Activated naive CD8-positive, alpha-beta T cell treated with anti-CD3 and anti-CD28 coated beads, Interleukin-2, amount 50 U/mL, for 24 hours (primary cell): ENCODE data around the gene TOM1L2.
"Not testable (repeated sequence)": the region's sequence is repeated elsewhere in the genome, so short reads cannot be mapped to it uniquely, and the experiment has no call there.

Source experiments
- ATAC-seq: fragments of 150-1000 bp; cut with Tn5 transposase; one replicate; pipeline ENCODE4 v1.10.0; 2021
- DNase-seq: peaks from one replicate; pipeline ENCODE4 v3.0.0; 2021
- H3K27ac Mint-ChIP-seq: one replicate; pipeline ENCODE4 v1.8.0; 2021; ENCODE audit warnings: mild to moderate bottlenecking, mixed read lengths
- H3K27me3 Mint-ChIP-seq: one replicate; pipeline ENCODE4 v1.8.0; 2021; ENCODE audit warnings: mixed read lengths
- H3K36me3 Mint-ChIP-seq: one replicate; pipeline ENCODE4 v1.8.0; 2021; ENCODE audit warnings: low read depth, mixed read lengths
- H3K4me1 Mint-ChIP-seq: one replicate; pipeline ENCODE4 v1.8.0; 2021; ENCODE audit warnings: mixed read lengths
- H3K4me3 Mint-ChIP-seq: one replicate; pipeline ENCODE4 v1.8.0; 2021; ENCODE audit warnings: mild to moderate bottlenecking, moderate library complexity, mixed read lengths
- H3K9me3 Mint-ChIP-seq: one replicate; pipeline ENCODE4 v1.8.0; 2021; ENCODE audit warnings: mixed read lengths

TOM1L2 gene

GRCh38 chr17:18004884-18005305, 32.7 kb upstream of the TOM1L2 start:
- H3K36me3 Mint-ChIP-seq = peaks cover 2% of the 10 kb centered on the region
- ATAC-seq = no peak
- H3K9me3 Mint-ChIP-seq = no peaks in the 10 kb centered on the region
- no peaks in the 10 kb centered on the region for H3K27me3 Mint-ChIP-seq
- no peak overlapping the region for H3K4me3 Mint-ChIP-seq
- H3K27ac Mint-ChIP-seq = no peak overlapping the region
- no peaks in the 10 kb centered on the region for H3K4me1 Mint-ChIP-seq
- DNase-seq = no peak

GRCh38 chr17:18004345-18004744, 32.1 kb upstream of the TOM1L2 start:
- Mint-ChIP-seq H3K27ac (no peak overlapping the region), H3K27me3 (no peaks in the 10 kb centered on the region), H3K9me3 (no peaks in the 10 kb centered on the region), H3K4me1 (no peaks in the 10 kb centered on the region), H3K4me3 (no peak overlapping the region), H3K36me3 (peaks cover under 1% of the 10 kb centered on the region)
- DNase-seq (no peak), ATAC-seq (no peak)

GRCh38 chr17:18002171-18002570, 30.0 kb upstream of the TOM1L2 start:
- DNase-seq (no peak), ATAC-seq (no peak)
- no peak overlapping the region for H3K4me3 Mint-ChIP-seq
- H3K4me1 Mint-ChIP-seq = no peaks in the 10 kb centered on the region
- no peak overlapping the region for H3K27ac Mint-ChIP-seq
- H3K9me3 Mint-ChIP-seq = no peaks in the 10 kb centered on the region
- no peaks in the 10 kb centered on the region for H3K27me3 Mint-ChIP-seq
- H3K36me3 Mint-ChIP-seq = no peaks in the 10 kb centered on the region

- H3K27me3 Mint-ChIP-seq = no peaks in the 10 kb centered on the region
- H3K4me1 Mint-ChIP-seq = no peaks in the 10 kb centered on the region
- no peaks in the 10 kb centered on the region for H3K9me3 Mint-ChIP-seq
- no peak overlapping the region for H3K27ac Mint-ChIP-seq
- ATAC-seq = no peak
- no peak overlapping the region for H3K4me3 Mint-ChIP-seq
- H3K36me3 Mint-ChIP-seq = no peaks in the 10 kb centered on the region
- DNase-seq = no peak
These were observed 27.8 kb upstream of the TOM1L2 start for GRCh38 chr17:18000030-18000408.

- Mint-ChIP-seq H3K4me1 (no peaks in the 10 kb centered on the region), H3K36me3 (no peaks in the 10 kb centered on the region), H3K27me3 (no peaks in the 10 kb centered on the region), H3K9me3 (no peaks in the 10 kb centered on the region), H3K27ac (no peak overlapping the region), H3K4me3 (no peak overlapping the region)
- no peak for DNase-seq
- ATAC-seq = no peak
These were observed 27.3 kb upstream of the TOM1L2 start for GRCh38 chr17:17999364-18000029.

GRCh38 chr17:17998934-17999333, 26.7 kb upstream of the TOM1L2 start:
- Mint-ChIP-seq H3K27me3 (no peaks in the 10 kb centered on the region), H3K4me1 (no peaks in the 10 kb centered on the region), H3K36me3 (no peaks in the 10 kb centered on the region), H3K4me3 (no peak overlapping the region), H3K27ac (no peak overlapping the region), H3K9me3 (no peaks in the 10 kb centered on the region)
- ATAC-seq = no peak
- DNase-seq = no peak

GRCh38 chr17:17995887-17996286, 23.7 kb upstream of the TOM1L2 start:
- H3K27me3 Mint-ChIP-seq, H3K27ac Mint-ChIP-seq, H3K36me3 Mint-ChIP-seq, H3K4me1 Mint-ChIP-seq, H3K9me3 Mint-ChIP-seq, DNase-seq, H3K4me3 Mint-ChIP-seq, ATAC-seq: not testable (repeated sequence)

GRCh38 chr17:17994271-17995069, 22.3 kb upstream of the TOM1L2 start:
- Mint-ChIP-seq H3K4me3 (no peak overlapping the region), H3K27ac (no peak overlapping the region), H3K36me3 (no peaks in the 10 kb centered on the region), H3K9me3 (no peaks in the 10 kb centered on the region), H3K27me3 (no peaks in the 10 kb centered on the region), H3K4me1 (no peaks in the 10 kb centered on the region)
- ATAC-seq = peak; percentile 40
- peak; percentile 20 for DNase-seq

- ATAC-seq (no peak), DNase-seq (no peak)
- Mint-ChIP-seq H3K27ac (no peak overlapping the region), H3K27me3 (no peaks in the 10 kb centered on the region), H3K9me3 (no peaks in the 10 kb centered on the region), H3K4me1 (no peaks in the 10 kb centered on the region), H3K36me3 (no peaks in the 10 kb centered on the region), H3K4me3 (no peak overlapping the region)
These were observed 21.7 kb upstream of the TOM1L2 start for GRCh38 chr17:17993852-17994251.

GRCh38 chr17:17993366-17993765, 21.2 kb upstream of the TOM1L2 start:
- no peak for ATAC-seq
- Mint-ChIP-seq H3K27me3 (no peaks in the 10 kb centered on the region), H3K4me1 (no peaks in the 10 kb centered on the region), H3K4me3 (no peak overlapping the region), H3K36me3 (no peaks in the 10 kb centered on the region), H3K27ac (no peak overlapping the region), H3K9me3 (no peaks in the 10 kb centered on the region)
- no peak for DNase-seq

- Mint-ChIP-seq H3K4me3 (no peak overlapping the region), H3K4me1 (no peaks in the 10 kb centered on the region), H3K27me3 (no peaks in the 10 kb centered on the region)
These were observed 18.1 kb upstream of the TOM1L2 start for GRCh38 chr17:17990282-17990681.

GRCh38 chr17:17989618-17990017, 17.4 kb upstream of the TOM1L2 start:
- H3K4me1 Mint-ChIP-seq = no peaks in the 10 kb centered on the region
- no peak overlapping the region for H3K27ac Mint-ChIP-seq
- H3K27me3 Mint-ChIP-seq = no peaks in the 10 kb centered on the region
- no peaks in the 10 kb centered on the region for H3K9me3 Mint-ChIP-seq
- H3K4me3 Mint-ChIP-seq = no peak overlapping the region
- ATAC-seq (no peak), DNase-seq (no peak)
- H3K36me3 Mint-ChIP-seq = no peaks in the 10 kb centered on the region

More at GRCh38 chr17:17990282-17990681, 18.1 kb upstream of the TOM1L2 start:
- H3K9me3 Mint-ChIP-seq = no peaks in the 10 kb centered on the region
- H3K27ac Mint-ChIP-seq = no peak overlapping the region
- DNase-seq (no peak), ATAC-seq (no peak)
- no peaks in the 10 kb centered on the region for H3K36me3 Mint-ChIP-seq

- Mint-ChIP-seq H3K4me3 (no peak overlapping the region), H3K4me1 (no peaks in the 10 kb centered on the region), H3K27me3 (no peaks in the 10 kb centered on the region), H3K9me3 (no peaks in the 10 kb centered on the region), H3K27ac (no peak overlapping the region), H3K36me3 (no peaks in the 10 kb centered on the region)
- ATAC-seq (no peak), DNase-seq (no peak)
These were observed 16.9 kb upstream of the TOM1L2 start for GRCh38 chr17:17989081-17989480.

GRCh38 chr17:17988427-17988945, 16.3 kb upstream of the TOM1L2 start:
- no peaks in the 10 kb centered on the region for H3K36me3 Mint-ChIP-seq
- DNase-seq (no peak), ATAC-seq (no peak)
- H3K4me1 Mint-ChIP-seq = no peaks in the 10 kb centered on the region
- H3K4me3 Mint-ChIP-seq = no peak overlapping the region
- H3K9me3 Mint-ChIP-seq = no peaks in the 10 kb centered on the region
- H3K27me3 Mint-ChIP-seq = no peaks in the 10 kb centered on the region
- H3K27ac Mint-ChIP-seq = no peak overlapping the region

GRCh38 chr17:17987901-17988300, 15.7 kb upstream of the TOM1L2 start:
- Mint-ChIP-seq H3K27me3 (no peaks in the 10 kb centered on the region), H3K27ac (no peak overlapping the region), H3K4me3 (no peak overlapping the region), H3K4me1 (no peaks in the 10 kb centered on the region), H3K9me3 (no peaks in the 10 kb centered on the region), H3K36me3 (no peaks in the 10 kb centered on the region)
- ATAC-seq = no peak
- DNase-seq = no peak
